Subcutaneous adipose tissue (tissue), 4 donors: ENCODE results near the gene PAPPA. TPM values are rescaled to one million over a fixed set of nuclear protein-coding genes. Genes with fewer than 3 reads are reported as not detected.

Source experiments
- CTCF ChIP-seq: fragments of 450-650 bp; IDR thresholded peaks from one replicate; pipeline ENCODE4 v1.5.1; 2016; ENCODE audit warnings: low read depth, mild to moderate bottlenecking, control low read depth, antibody characterized with exemption, moderate library complexity
- total RNA-seq, 4 donors: library from RNA; depleted of rRNA; stranded (reverse); fragments of >200 nt; gene quantifications; one replicate each; pipeline ENCODE4 v1.1.0, GENCODE V29; 2016

PAPPA gene
- total RNA-seq, 4 donors from 2014 or later: 1.3 to 3.9 (median 3.1) TPM

GRCh38 chr9:116212986-116213692 lies 59.5 kb downstream of the PAPPA start:
- no peak for TF ChIP-seq CTCF

DNA sequence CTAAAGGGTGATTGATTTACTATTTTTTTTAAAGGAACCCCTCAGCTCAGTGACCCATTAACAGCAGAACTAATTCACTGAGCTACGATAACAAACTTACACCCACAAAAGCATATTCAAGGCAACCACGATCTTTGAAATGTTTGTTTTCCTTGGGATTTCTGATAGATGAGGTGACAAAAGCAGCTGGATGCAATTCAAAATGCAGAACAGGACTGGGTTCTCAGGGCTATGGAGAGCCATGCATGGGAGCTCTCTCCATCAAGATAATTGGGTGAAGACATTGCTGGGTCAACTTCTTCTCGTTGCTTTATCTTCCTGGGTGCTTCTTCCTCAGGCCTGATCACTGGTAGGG lies 60.1 kb downstream of the PAPPA start:
- no peak for TF ChIP-seq CTCF

DNA sequence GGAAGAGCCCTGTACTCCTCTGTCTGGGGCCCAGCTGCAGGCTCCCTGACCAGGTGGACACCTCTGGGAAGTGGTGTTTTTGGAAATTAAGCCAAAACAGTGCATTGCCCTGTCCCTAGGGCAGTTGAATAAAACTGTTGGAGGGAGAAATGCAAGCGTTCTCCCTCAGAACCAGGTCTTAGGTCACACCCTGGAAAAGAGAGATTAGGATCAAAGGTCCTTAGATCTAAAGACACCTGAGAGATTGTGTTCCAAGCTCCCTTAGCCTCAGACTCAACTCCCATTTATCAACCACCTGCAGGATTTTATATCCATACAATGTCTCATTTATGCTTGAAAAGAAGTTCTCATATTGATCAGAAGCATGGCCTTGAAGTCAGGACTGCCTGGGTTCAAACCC lies 64.8 kb downstream of the PAPPA start:
- no peak for TF ChIP-seq CTCF

- no peak for TF ChIP-seq CTCF
These were observed 66.1 kb downstream of the PAPPA start for GRCh38 chr9:116219686-116220085.

- no peak for TF ChIP-seq CTCF
These were observed 70.3 kb downstream of the PAPPA start for GRCh38 chr9:116223926-116224325.

DNA sequence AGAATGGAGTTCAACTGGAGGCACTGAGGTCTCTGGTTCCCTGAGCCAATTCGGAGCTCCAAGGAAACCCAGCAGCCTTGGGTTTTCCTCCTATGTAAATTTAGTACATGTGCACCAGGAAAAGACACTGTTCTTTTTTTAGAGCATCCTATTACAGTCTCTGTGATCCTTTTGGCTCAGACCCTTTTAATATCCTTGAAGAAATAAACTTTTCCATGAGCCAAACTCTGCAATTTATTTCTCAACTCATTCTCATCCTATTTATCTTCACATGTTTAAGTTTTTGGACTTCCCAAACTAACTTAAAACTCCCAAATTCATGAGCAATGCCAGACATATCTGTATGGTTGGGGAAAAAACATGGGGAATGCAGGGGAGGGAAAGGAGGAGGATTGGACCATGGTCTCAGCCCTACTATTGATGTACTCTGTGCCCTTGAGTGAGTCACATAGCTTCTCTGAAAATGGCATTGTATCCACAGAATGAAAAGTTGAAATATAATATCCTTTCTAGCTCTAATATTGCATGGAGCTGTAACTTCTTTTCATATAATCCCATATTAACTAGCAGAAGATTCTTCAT lies 76.6 kb downstream of the PAPPA start:
- TF ChIP-seq CTCF: no peak

GRCh38 chr9:116232424-116233159 lies 79.0 kb downstream of the PAPPA start:
- no peak for TF ChIP-seq CTCF
